Measurements from ENCODE around the gene PEAK3. TPM values are rescaled to one million over a fixed set of nuclear protein-coding genes. Genes with fewer than 3 reads are reported as not detected.
A peak's percentile ranks its signal among the peaks of the same experiment; 100 is the strongest.

Gene PEAK3
- polyA plus RNA-seq, 3 donors = 2.4 to 6.3 (median 2.9) TPM

DNA sequence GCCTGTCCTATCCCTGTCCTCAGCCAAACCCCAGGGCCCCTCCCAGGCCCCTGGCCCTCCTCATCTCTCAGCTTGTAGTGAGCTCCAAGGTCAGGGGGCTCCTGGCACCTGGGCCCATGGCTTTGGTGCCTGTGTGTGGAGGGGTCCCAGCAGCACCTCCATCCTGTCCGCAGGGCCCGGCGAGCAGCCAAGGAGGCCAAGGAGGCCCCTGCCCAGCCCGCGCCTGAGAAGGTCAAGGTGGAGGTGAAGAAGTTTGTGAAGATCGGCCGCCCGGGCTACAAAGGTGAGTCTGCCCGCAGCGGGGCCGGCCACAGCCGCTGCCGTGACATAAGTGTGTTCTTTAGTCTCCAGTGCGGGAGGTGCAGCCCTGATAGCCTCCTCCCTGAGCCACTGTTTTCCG is 36.7 kb downstream of the PEAK3 start:
- intact Hi-C loops (cut with micrococcal nuclease) = no loop called here
- peaks cover 10 to 14% of the 10 kb centered on the region in 2 donors for H3K4me1 ChIP-seq (ENCODE audit: control insufficient read depth in 1 of 2, insufficient read depth in 2 of 2, low read length in 2 of 2)
- peaks cover 60 to 83% of the 10 kb centered on the region in 2 donors for H3K36me3 ChIP-seq (replicated peaks in 1 of 2; ENCODE audit: control insufficient read depth in 1 of 2, insufficient read depth in 2 of 2, low read length in 2 of 2)
- no peak overlapping the region for H3K9ac ChIP-seq (ENCODE audit: insufficient read depth, low read length, poor library complexity, severe bottlenecking)
- H3K4me2 ChIP-seq (replicated peaks; ENCODE audit: extremely low read depth, low read length, poor library complexity, severe bottlenecking) = no peak overlapping the region
- H3K9me3 Mint-ChIP-seq = peaks cover 0 to 4% (median 0%) of the 10 kb centered on the region in 7 donors
- peaks cover 8 to 21% (median 15%) of the 10 kb centered on the region in 3 donors for H3K27me3 Mint-ChIP-seq (ENCODE audit: low read depth in 3 of 3)
- H3K27me3 ChIP-seq (ENCODE audit: control insufficient read depth in 2 of 2, insufficient read depth in 2 of 2, low read length in 2 of 2) = peaks cover 4 to 17% of the 10 kb centered on the region in 2 donors
- TF ChIP-seq, protein P1, sequence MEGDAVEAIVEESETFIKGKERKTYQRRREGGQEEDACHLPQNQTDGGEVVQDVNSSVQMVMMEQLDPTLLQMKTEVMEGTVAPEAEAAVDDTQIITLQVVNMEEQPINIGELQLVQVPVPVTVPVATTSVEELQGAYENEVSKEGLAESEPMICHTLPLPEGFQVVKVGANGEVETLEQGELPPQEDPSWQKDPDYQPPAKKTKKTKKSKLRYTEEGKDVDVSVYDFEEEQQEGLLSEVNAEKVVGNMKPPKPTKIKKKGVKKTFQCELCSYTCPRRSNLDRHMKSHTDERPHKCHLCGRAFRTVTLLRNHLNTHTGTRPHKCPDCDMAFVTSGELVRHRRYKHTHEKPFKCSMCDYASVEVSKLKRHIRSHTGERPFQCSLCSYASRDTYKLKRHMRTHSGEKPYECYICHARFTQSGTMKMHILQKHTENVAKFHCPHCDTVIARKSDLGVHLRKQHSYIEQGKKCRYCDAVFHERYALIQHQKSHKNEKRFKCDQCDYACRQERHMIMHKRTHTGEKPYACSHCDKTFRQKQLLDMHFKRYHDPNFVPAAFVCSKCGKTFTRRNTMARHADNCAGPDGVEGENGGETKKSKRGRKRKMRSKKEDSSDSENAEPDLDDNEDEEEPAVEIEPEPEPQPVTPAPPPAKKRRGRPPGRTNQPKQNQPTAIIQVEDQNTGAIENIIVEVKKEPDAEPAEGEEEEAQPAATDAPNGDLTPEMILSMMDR (IDR thresholded peaks at IDR 0.05) = no peak
- peak overlapping the region in 1 of 7 donors; percentile 40 for H3K27ac Mint-ChIP-seq
- 98% methylated on average over 13 of the region's 15 CpGs for WGBS (ENCODE audit: insufficient coverage)
- H3K4me3 Mint-ChIP-seq = no peak overlapping the region
- H3K4me3 ChIP-seq (replicated peaks in 1 of 3; ENCODE audit: low read depth in 2 of 3, low read length in 3 of 3) = no peak overlapping the region
- H3K79me2 ChIP-seq (ENCODE audit: insufficient read depth, low read length) = peaks cover 48% of the 10 kb centered on the region
- peaks cover 14% of the 10 kb centered on the region for H3K4me1 Mint-ChIP-seq
- H3K27ac ChIP-seq (ENCODE audit: low read depth in 1 of 2, low read length in 2 of 2) = no peak overlapping the region
- DNase-seq = no peak
- H3K36me3 Mint-ChIP-seq = peaks cover 43 to 79% of the 10 kb centered on the region in 2 donors
- H2AFZ ChIP-seq (ENCODE audit: insufficient read depth, low read depth, low read length, poor library complexity, severe bottlenecking) = no peak overlapping the region
- H3K9me3 ChIP-seq (replicated peaks in 1 of 2; ENCODE audit: control insufficient read depth in 1 of 2, insufficient read depth in 1 of 2, low read length in 2 of 2) = peaks cover 0 to 5% of the 10 kb centered on the region in 2 donors
- peaks cover 94% of the 10 kb centered on the region for H4K20me1 ChIP-seq (ENCODE audit: insufficient read depth, low read length)

DNA sequence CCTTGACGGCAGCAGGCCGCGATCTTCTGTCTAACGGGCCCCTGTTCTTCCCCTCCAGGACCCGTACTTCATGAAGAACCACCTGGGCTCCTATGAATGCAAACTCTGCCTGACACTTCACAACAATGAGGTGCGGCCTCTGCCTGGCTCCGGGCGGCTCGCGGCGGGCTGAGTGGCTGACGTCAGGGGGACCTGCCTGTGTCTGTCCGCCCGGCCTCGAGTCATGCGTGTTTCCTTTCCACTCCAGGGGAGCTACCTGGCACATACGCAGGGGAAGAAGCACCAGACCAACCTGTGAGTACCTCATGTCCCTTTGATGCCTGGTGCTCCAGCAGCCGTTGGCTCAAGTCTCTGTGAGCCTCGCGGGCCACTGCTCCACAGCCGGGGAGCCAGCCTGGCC is 37.5 kb downstream of the PEAK3 start:
- H4K20me1 ChIP-seq (ENCODE audit: insufficient read depth, low read length) = peaks cover 94% of the 10 kb centered on the region
- WGBS (ENCODE audit: insufficient coverage) = 97% methylated on average over 21 of the region's 21 CpGs

More for the DNA sequence above, 37.5 kb downstream of the PEAK3 start:
- Histone ChIP-seq H3K4me1 (ENCODE audit: control insufficient read depth in 1 of 2, insufficient read depth in 2 of 2, low read length in 2 of 2) (peaks cover 11 to 17% of the 10 kb centered on the region in 2 donors), H3K4me3 (replicated peaks in 1 of 3; ENCODE audit: low read depth in 2 of 3, low read length in 3 of 3) (no peak overlapping the region), H3K27ac (ENCODE audit: low read depth in 1 of 2, low read length in 2 of 2) (no peak overlapping the region), H2AFZ (ENCODE audit: insufficient read depth, low read depth, low read length, poor library complexity, severe bottlenecking) (no peak overlapping the region), H3K36me3 (replicated peaks in 1 of 2; ENCODE audit: control insufficient read depth in 1 of 2, insufficient read depth in 2 of 2, low read length in 2 of 2) (peaks cover 60 to 83% of the 10 kb centered on the region in 2 donors), H3K27me3 (ENCODE audit: control insufficient read depth in 2 of 2, insufficient read depth in 2 of 2, low read length in 2 of 2) (peaks cover 0 to 9% of the 10 kb centered on the region in 2 donors), H3K4me2 (replicated peaks; ENCODE audit: extremely low read depth, low read length, poor library complexity, severe bottlenecking) (no peak overlapping the region), H3K79me2 (ENCODE audit: insufficient read depth, low read length) (peaks cover 56% of the 10 kb centered on the region), H3K9ac (ENCODE audit: insufficient read depth, low read length, poor library complexity, severe bottlenecking) (no peak overlapping the region), H3K9me3 (replicated peaks in 1 of 2; ENCODE audit: control insufficient read depth in 1 of 2, insufficient read depth in 1 of 2, low read length in 2 of 2) (no peaks in the 10 kb centered on the region)
- Mint-ChIP-seq H3K27ac (no peak overlapping the region), H3K9me3 (peaks cover 0 to 2% (median 0%) of the 10 kb centered on the region in 7 donors), H3K36me3 (peaks cover 45 to 79% of the 10 kb centered on the region in 2 donors), H3K4me3 (no peak overlapping the region), H3K27me3 (ENCODE audit: low read depth in 3 of 3) (peaks cover under 1 to 14% (median 8%) of the 10 kb centered on the region in 3 donors), H3K4me1 (peaks cover 21% of the 10 kb centered on the region)
- intact Hi-C loops (cut with micrococcal nuclease) = no loop called here
- no peak for DNase-seq
- TF ChIP-seq, protein P1 (IDR thresholded peaks at IDR 0.05) = no peak
